H1 (cell line): ENCODE measurements around the gene THRB. TPM values are rescaled to one million over a fixed set of nuclear protein-coding genes. Genes with fewer than 3 reads are reported as not detected.

Experiments used
- RAD21 ChIP-seq, 2 experiments: IDR thresholded peaks in 1 of 2; conservative IDR thresholded peaks in 1 of 2; 2 replicates each; pipeline ENCODE4 v1.6.1; 2011; ENCODE audit warnings: low read depth in 2 of 2, low read length in 2 of 2, improper control_type of control experiment in 1 of 2, inconsistent platforms in 1 of 2, mild to moderate bottlenecking in 1 of 2, moderate library complexity in 1 of 2
- RNF2 ChIP-seq: fragments of 200-900, 300-1000 bp; sonication (generic); IDR thresholded peaks from 2 replicates; pipeline ENCODE4 v1.7.1; 2016; ENCODE audit warnings: borderline replicate concordance, low read depth, mild to moderate bottlenecking, antibody characterized with exemption, low read length; ENCODE audit not compliant: poor library complexity, severe bottlenecking; ENCODE audit errors: missing control alignments
- polyA plus RNA-seq, 7 experiments: library from polyadenylated mRNA; depleted of rRNA in 3 of 7; stranded (reverse) in 5 of 7; unstranded in 2 of 7; fragments of >200 nt in 5 of 7; fragments of 200-250 nt in 2 of 7; gene quantifications; 1 replicate in 5 of 7; 2 replicates in 1 of 7; 4 replicates in 1 of 7; pipeline versions ENCODE4 v1.2.1 to v1.2.3, GENCODE V29; 2011 to 2013; ENCODE audit warnings: missing spikeins in 2 of 7, mixed read lengths in 2 of 7
- total RNA-seq: library from RNA; stranded (reverse); fragmentation: NEBNext Ultra II Directional; extraction: Animal tissue kit (Norgen Biotek cat#: 25700); gene quantifications from 2 replicates; pipeline ENCODE4 v1.2.1, GENCODE V29; 2021

Gene THRB
- total and polyA plus RNA-seq, 2 of the 8 experiments (the other 6 are each of a cell fraction or from before 2014, with no cell fraction given) = 0.98 to 3.9 TPM

DNA sequence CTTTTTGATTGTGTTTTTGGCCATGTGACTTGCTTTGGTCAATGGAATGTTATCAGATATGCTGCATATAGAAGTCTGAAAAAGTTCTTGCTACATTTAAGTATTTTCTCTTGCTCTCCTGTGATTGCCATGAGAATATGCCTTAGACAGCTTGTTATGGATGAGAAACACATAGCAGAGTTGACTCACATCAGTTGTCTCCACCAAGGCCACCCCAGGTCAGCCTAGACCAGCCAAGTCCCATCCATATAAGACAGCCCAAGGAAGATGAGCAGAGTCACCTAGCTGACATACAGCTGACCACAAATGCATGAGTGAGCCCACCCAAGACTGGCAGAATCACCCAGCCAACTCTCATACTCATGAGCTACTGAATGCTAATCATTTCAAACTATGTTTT, 153.0 kb downstream of the THRB start (continued):
- no peak for TF ChIP-seq RAD21 (IDR thresholded peaks at IDR 0.05 in 1 of 2, conservative IDR thresholded peaks at IDR 0.05 in 1 of 2; ENCODE audit: low read depth in 2 of 2, low read length in 2 of 2)
- TF ChIP-seq RNF2 = no peak
- TF ChIP-seq, all 59 proteins: peak for 0
